ENCODE results near the gene THAP4.

- TF ChIP-seq CTCF (conservative IDR thresholded peaks at IDR 0.05) (no peak), ZFX (IDR thresholded peaks at IDR 0.05) (peak; percentile 7)
Measured at GRCh38 chr2:241637018-241637794, at the start of gene THAP4, which contains the start of gene ATG4B.
